Gastroesophageal sphincter (tissue), 3 donors: Measurements from ENCODE around the gene GJA4.

Experiments
- CTCF ChIP-seq, 4 experiments: fragments of 200-600 bp in 2 of 4; fragments of 450-650 bp in 2 of 4; sonication (generic) in 1 of 4; IDR thresholded peaks; one replicate each; pipeline ENCODE4 v1.5.1; 2017 to 2019; ENCODE audit warnings: antibody characterized with exemption in 4 of 4, mild to moderate bottlenecking in 2 of 4, moderate library complexity in 2 of 4
- POLR2A ChIP-seq, 2 donors: fragments of 450-650 bp; IDR thresholded peaks; one replicate each; pipeline ENCODE4 v1.6.1; 2017; ENCODE audit warnings: antibody characterized with exemption in 2 of 2, mild to moderate bottlenecking in 2 of 2, moderate library complexity in 1 of 2

GRCh38 chr1:34827341-34827941 is 34.6 kb downstream of the GJA4 start:
- TF ChIP-seq CTCF (IDR thresholded peaks at IDR 0.05), result no peak
- TF ChIP-seq POLR2A (IDR thresholded peaks at IDR 0.05), result no peak
